Keratinocyte (primary cell): ENCODE results near the gene GAREM1. TPM values are rescaled to one million over a fixed set of nuclear protein-coding genes. Genes with fewer than 3 reads are reported as not detected.

Experiments used
- DNase-seq: peaks from one replicate; pipeline ENCODE4 v3.0.0-alpha.2; 2011; ENCODE audit warnings: low read depth, missing footprints, low spot score
- FAIRE-seq: peaks from 2 replicates; lab custom pipeline; 2011; peaks lifted over from hg19 to GRCh38; lab: Jason Lieb, UNC
- H2AFZ ChIP-seq: 2 replicates; pipeline ENCODE4 v1.6.0; 2012; ENCODE audit warnings: low read length, control low read depth, inconsistent platforms; ENCODE audit not compliant: control insufficient read depth
- H3K27ac ChIP-seq: 2 replicates; pipeline ENCODE4 v1.5.1; 2011; ENCODE audit warnings: low read length; ENCODE audit not compliant: control insufficient read depth, insufficient read depth
- H3K27me3 ChIP-seq: 3 replicates; pipeline ENCODE4 v1.6.0; 2011; ENCODE audit warnings: low read length; ENCODE audit not compliant: control insufficient read depth, insufficient read depth; ENCODE audit errors: extremely low read depth
- H3K36me3 ChIP-seq, 2 experiments: 2 replicates in 1 of 2; 3 replicates in 1 of 2; pipeline ENCODE4 v1.5.1; 2011; ENCODE audit warnings: low read length in 2 of 2, mild to moderate bottlenecking in 1 of 2; ENCODE audit not compliant: control insufficient read depth in 2 of 2, insufficient read depth in 2 of 2; ENCODE audit errors: extremely low read depth in 1 of 2
- H3K4me1 ChIP-seq: 3 replicates; pipeline ENCODE4 v1.5.1; 2011; ENCODE audit warnings: low read length; ENCODE audit not compliant: control insufficient read depth, insufficient read depth; ENCODE audit errors: extremely low read depth
- H3K4me2 ChIP-seq: 3 replicates; pipeline ENCODE4 v1.6.0; 2011; ENCODE audit warnings: low read depth, low read length; ENCODE audit not compliant: control insufficient read depth, insufficient read depth; ENCODE audit errors: extremely low read depth
- H3K4me3 ChIP-seq, 3 experiments: fragments of 200-600 bp in 1 of 3; sonication (generic) in 1 of 3; 2 replicates in 2 of 3; 3 replicates in 1 of 3; pipeline ENCODE4 v1.5.1; 2011 to 2016; ENCODE audit warnings: low read length in 3 of 3, mild to moderate bottlenecking in 3 of 3, control low read depth in 2 of 3, inconsistent platforms in 1 of 3, low read depth in 1 of 3, mixed read lengths in 1 of 3, mixed run types in 1 of 3, moderate library complexity in 1 of 3; ENCODE audit not compliant: control insufficient read depth in 2 of 3, insufficient read depth in 2 of 3; ENCODE audit errors: extremely low read depth in 1 of 3
- H3K79me2 ChIP-seq: 2 replicates; pipeline ENCODE4 v1.6.0; 2012; ENCODE audit warnings: low read length; ENCODE audit not compliant: control insufficient read depth, insufficient read depth
- H3K9ac ChIP-seq: 3 replicates; pipeline ENCODE4 v1.6.0; 2011; ENCODE audit warnings: low read length; ENCODE audit not compliant: control insufficient read depth, insufficient read depth; ENCODE audit errors: extremely low read depth
- H3K9me1 ChIP-seq: 3 replicates; pipeline ENCODE4 v1.6.0; 2011; ENCODE audit warnings: low read length; ENCODE audit not compliant: control insufficient read depth, insufficient read depth; ENCODE audit errors: extremely low read depth
- H3K9me3 ChIP-seq: 2 replicates; pipeline ENCODE4 v1.5.1; 2012; ENCODE audit warnings: low read depth, low read length; ENCODE audit not compliant: control insufficient read depth
- H4K20me1 ChIP-seq: 3 replicates; pipeline ENCODE4 v1.6.0; 2011; ENCODE audit warnings: low read length; ENCODE audit not compliant: control insufficient read depth, insufficient read depth; ENCODE audit errors: extremely low read depth
- CTCF ChIP-seq, 3 experiments: IDR thresholded peaks in 1 of 3; conservative IDR thresholded peaks in 1 of 3; optimal IDR thresholded peaks in 1 of 3; 2 replicates in 2 of 3; 3 replicates in 1 of 3; pipeline versions ENCODE3 to v1.5.1; 2011; ENCODE audit warnings: low read length in 3 of 3, mild to moderate bottlenecking in 3 of 3, moderate library complexity in 2 of 3, control low read depth in 1 of 3, inconsistent platforms in 1 of 3; ENCODE audit not compliant: insufficient read depth in 2 of 3; ENCODE audit errors: extremely low read depth in 1 of 3
- EZH2 ChIP-seq: IDR thresholded peaks from one replicate; pipeline ENCODE4 v1.6.1; 2012; ENCODE audit warnings: inconsistent platforms, mild to moderate bottlenecking, low read length, moderate library complexity
- dilution Hi-C: fragments of 300-500 bp; cut with MboI; formaldehyde crosslinking; loops from one replicate; pipeline ENCODE4 v1.7.0; 2020; ENCODE audit warnings: low sequenced_read_pairs; ENCODE audit not compliant: extremely low pct_ligation_motif_present
- polyA plus RNA-seq, 5 experiments: library from polyadenylated mRNA; depleted of rRNA in 3 of 5; stranded (reverse) in 3 of 5; stranded (forward) in 1 of 5; unstranded in 1 of 5; fragments of >200 nt; gene quantifications; 1 replicate in 1 of 5; 2 replicates in 3 of 5; 3 replicates in 1 of 5; pipeline versions ENCODE4 v1.2.1 to v1.2.3, GENCODE V29; 2011 to 2012; ENCODE audit warnings: missing spikeins in 2 of 5, low read depth in 1 of 5, low replicate concordance in 1 of 5

Gene GAREM1
- polyA plus RNA-seq, 1 donor (not counting 4 experiments of a cell fraction or from before 2014, with no cell fraction given) = 3.8 TPM

DNA sequence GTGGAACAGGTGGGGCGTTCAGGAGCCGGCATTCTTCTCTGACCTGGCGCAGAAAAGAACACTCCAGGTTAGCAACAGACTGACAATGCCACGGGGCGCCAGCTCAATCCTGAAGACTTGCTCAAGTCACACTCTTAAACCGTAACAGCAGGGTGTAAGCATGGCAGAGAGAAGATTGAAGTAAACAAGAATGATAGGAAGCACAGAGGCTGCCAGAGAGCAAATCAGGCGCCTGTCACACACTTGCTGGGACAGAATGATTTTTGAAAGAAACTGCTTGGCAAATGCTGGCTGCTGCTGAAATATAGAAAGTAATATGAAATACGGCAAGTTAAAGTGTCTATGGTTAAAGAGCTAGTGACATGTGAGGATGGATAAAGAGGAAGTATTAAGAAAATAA is 200.3 kb downstream of the GAREM1 start:
- no peaks in the 10 kb centered on the region for H3K4me1 ChIP-seq
- H3K27me3 ChIP-seq = no peaks in the 10 kb centered on the region
- no peak overlapping the region for H3K27ac ChIP-seq
- H3K9me1 ChIP-seq = no peaks in the 10 kb centered on the region
- H3K9me3 ChIP-seq = no peaks in the 10 kb centered on the region
- FAIRE-seq (no peak), DNase-seq (no peak)
- no peak overlapping the region for H3K4me2 ChIP-seq
- peaks cover 0 to 5% of the 10 kb centered on the region in 2 experiments for H3K36me3 ChIP-seq
- no peaks in the 10 kb centered on the region for H4K20me1 ChIP-seq
- no peak overlapping the region for H2AFZ ChIP-seq
- dilution Hi-C loops = no loop called here
- TF ChIP-seq EZH2 (no peak), CTCF (optimal IDR thresholded peaks at IDR 0.05 in 1 of 3, IDR thresholded peaks at IDR 0.05 in 1 of 3, conservative IDR thresholded peaks at IDR 0.05 in 1 of 3; ENCODE audit: extremely low read depth in 1 of 3, insufficient read depth in 2 of 3, low read length in 3 of 3) (no peak)
- H3K79me2 ChIP-seq = no peaks in the 10 kb centered on the region
- no peak overlapping the region for H3K4me3 ChIP-seq
- H3K9ac ChIP-seq = no peak overlapping the region

GRCh38 chr18:32267463-32267862 is 203.2 kb downstream of the GAREM1 start:
- FAIRE-seq (no peak), DNase-seq (no peak)
- Histone ChIP-seq H3K79me2 (no peaks in the 10 kb centered on the region), H3K9me3 (no peaks in the 10 kb centered on the region), H3K27me3 (no peaks in the 10 kb centered on the region), H2AFZ (no peak overlapping the region), H3K4me3 (no peak overlapping the region), H3K4me2 (no peak overlapping the region), H3K27ac (no peak overlapping the region), H3K36me3 (peaks cover 0 to 5% of the 10 kb centered on the region in 2 experiments), H4K20me1 (no peaks in the 10 kb centered on the region), H3K9ac (no peak overlapping the region), H3K9me1 (no peaks in the 10 kb centered on the region), H3K4me1 (no peaks in the 10 kb centered on the region)
- no peak for TF ChIP-seq EZH2
- no peak for TF ChIP-seq CTCF (optimal IDR thresholded peaks at IDR 0.05 in 1 of 3, IDR thresholded peaks at IDR 0.05 in 1 of 3, conservative IDR thresholded peaks at IDR 0.05 in 1 of 3; ENCODE audit: extremely low read depth in 1 of 3, insufficient read depth in 2 of 3, low read length in 3 of 3)
- dilution Hi-C loops = no loop called here
